Suprapubic skin (tissue), 4 donors: ENCODE measurements around the gene CCDC137.

Experiments
- CTCF ChIP-seq, 2 donors: fragments of 200-600 bp in 1 of 2; fragments of 450-650 bp in 1 of 2; sonication (generic) in 1 of 2; IDR thresholded peaks; one replicate each; pipeline ENCODE4 v1.5.1; 2016 to 2019; ENCODE audit warnings: antibody characterized with exemption in 2 of 2, mild to moderate bottlenecking in 1 of 2, moderate library complexity in 1 of 2
- EP300 ChIP-seq: sonication (generic); formaldehyde crosslinking; IDR thresholded peaks from one replicate; pipeline ENCODE4 v1.6.1; 2017; ENCODE audit warnings: antibody characterized with exemption
- POLR2A ChIP-seq, 2 donors: fragments of 450-650 bp; IDR thresholded peaks; one replicate each; pipeline ENCODE4 v1.6.1; 2017; ENCODE audit warnings: antibody characterized with exemption in 2 of 2, mild to moderate bottlenecking in 2 of 2, moderate library complexity in 2 of 2
- POLR2AphosphoS5 ChIP-seq, 3 donors: sonication (generic); formaldehyde crosslinking; IDR thresholded peaks; one replicate each; pipeline ENCODE4 v1.6.1; 2017; ENCODE audit warnings: antibody characterized with exemption in 3 of 3

DNA sequence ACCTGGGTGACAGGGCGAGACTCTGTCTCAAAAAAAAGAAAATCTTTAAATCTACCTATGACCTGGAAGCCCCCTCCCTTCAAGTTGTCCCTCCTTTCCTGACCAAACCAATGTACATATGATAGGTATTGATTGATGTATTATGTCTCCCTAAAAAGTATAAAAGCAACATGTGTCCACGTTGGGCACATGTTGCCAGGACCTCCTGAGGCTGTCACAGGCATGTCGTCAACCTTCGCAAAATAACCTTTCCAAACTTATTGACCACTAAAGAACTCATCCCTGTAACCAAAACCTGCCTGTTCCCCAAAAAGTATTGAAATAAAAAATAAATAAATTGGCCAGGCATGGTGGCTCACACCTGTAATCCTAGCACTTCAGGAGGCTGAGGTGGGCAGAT is 4.5 kb upstream of the CCDC137 start:
- no peak for TF ChIP-seq POLR2A (IDR thresholded peaks at IDR 0.05)
- TF ChIP-seq CTCF (IDR thresholded peaks at IDR 0.05) = no peak
- no peak for TF ChIP-seq POLR2AphosphoS5 (IDR thresholded peaks at IDR 0.05)
- no peak for TF ChIP-seq EP300
